ENCODE results near the gene CD3G. TPM values are rescaled to one million over a fixed set of nuclear protein-coding genes. Genes with fewer than 3 reads are reported as not detected.

CD3G gene
- total RNA-seq, 1 donor from 2014 or later, result 143 TPM

DNA sequence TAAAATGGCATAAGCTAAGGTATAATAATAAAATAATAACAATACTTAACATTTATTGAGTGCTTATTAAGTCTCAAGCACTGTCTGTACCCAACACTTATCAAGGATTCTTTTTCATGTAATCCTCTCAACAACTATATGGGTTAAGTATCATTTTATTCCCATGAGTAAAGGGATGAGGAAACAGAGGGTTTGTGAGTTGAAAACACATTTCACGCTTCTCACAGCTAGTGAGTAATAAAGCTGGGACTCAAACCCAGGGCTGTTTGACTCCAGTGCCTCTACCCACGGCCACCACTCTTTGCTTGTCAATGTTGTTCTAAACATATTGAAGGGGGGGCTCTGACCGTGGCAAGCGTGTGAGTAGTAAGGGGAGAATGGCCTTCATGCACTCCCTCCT lies 30.9 kb upstream of the CD3G start:
- peaks cover 4% of the 10 kb centered on the region for H3K9me3 Mint-ChIP-seq
- intact Hi-C loops (cut with micrococcal nuclease), result no loop called here
- no peak for DNase-seq
- H3K4me1 Mint-ChIP-seq, result peaks cover 76% of the 10 kb centered on the region
- H3K27me3 Mint-ChIP-seq, result no peaks in the 10 kb centered on the region
- H3K27ac Mint-ChIP-seq, result no peak overlapping the region
- peaks cover 76% of the 10 kb centered on the region for H3K36me3 Mint-ChIP-seq (ENCODE audit: low read depth)
- no peak overlapping the region for H3K4me3 Mint-ChIP-seq

DNA sequence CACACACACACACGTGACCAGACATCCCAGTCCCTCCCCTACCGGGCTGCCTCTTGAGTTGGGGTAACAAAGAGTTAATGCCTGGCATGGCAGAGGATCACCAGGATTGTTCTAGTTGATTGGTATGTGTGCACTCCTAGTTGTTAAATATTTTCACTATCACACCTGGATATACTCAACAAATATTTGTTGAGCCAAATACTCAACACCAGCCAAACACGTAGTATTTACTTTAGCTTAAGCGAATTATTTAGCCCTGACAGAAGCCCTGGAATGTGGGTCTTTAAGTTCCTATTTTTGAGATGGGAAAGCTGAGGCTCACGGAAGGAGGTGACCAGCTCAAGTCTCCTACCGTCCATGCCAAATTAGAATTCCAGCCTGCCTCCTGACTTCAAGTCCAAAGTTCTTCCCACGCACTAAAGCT lies 29.1 kb upstream of the CD3G start:
- Mint-ChIP-seq H3K4me3 (peak overlapping the region; percentile 71), H3K27me3 (no peaks in the 10 kb centered on the region), H3K27ac (peak overlapping the region; percentile 95), H3K9me3 (peaks cover 9% of the 10 kb centered on the region), H3K36me3 (ENCODE audit: low read depth) (peaks cover 67% of the 10 kb centered on the region), H3K4me1 (peaks cover 79% of the 10 kb centered on the region)
- intact Hi-C loops (cut with micrococcal nuclease), result no loop called here
- no peak for DNase-seq

DNA sequence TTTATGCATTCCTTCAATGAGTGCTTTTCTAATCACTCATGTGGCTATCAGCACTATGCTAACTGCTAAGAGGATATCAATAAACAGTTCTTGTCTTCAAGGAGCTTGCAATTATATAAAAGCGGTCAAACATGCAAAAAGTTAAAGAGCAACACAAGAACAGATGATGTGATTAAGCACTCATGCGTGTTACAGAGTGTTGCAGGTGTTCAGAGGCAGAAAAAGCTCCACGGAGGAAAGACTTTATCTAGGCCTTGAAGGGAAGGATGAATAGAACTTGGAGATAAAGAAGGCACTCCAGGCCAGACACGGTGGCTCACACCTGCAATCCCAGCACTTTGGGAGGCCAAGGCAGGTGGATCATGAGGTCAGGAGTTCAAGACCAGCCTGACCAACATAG lies 26.0 kb upstream of the CD3G start:
- no peak for DNase-seq
- Mint-ChIP-seq H3K4me1 (peaks cover 70% of the 10 kb centered on the region), H3K27ac (no peak overlapping the region), H3K9me3 (peaks cover 5% of the 10 kb centered on the region), H3K4me3 (no peak overlapping the region), H3K27me3 (no peaks in the 10 kb centered on the region), H3K36me3 (ENCODE audit: low read depth) (peaks cover 51% of the 10 kb centered on the region)
- intact Hi-C loops (cut with micrococcal nuclease), result no loop called here

DNA sequence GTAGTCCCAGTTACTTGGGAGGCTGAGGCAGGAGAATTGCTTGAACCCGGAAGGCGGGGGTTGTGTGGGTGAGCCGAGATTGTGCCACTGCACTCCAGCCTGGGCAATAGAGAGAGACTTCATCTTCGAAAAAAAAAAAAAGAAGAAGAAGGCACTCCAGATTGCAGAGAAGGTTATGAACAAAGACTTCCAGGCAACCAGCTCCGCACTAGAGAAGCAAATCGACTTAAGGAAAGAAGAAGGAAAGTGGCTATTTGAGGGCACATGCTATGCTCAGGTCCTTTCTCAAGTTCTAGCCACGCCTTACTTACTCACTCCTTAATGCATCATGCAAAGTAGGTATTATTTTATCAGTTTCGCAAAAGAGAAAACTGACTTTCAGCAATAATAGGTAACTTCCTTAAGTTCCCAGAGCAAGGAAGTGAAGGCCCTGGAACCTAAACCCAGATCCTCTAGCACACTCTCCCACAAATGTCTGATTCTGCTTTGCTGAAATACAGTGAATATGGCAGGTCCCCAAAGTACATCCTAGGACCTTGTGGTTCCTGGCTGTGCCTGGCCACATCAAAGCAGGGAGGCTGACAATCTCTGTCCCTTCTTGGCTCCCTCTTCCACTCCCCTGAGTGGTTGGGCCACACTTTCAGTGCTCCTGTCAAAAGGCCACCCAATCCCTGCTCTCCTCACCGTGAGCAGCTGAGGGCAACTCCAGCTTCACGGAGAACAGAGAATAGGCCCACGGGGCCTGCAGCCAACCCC lies 25.4 kb upstream of the CD3G start:
- intact Hi-C loops (cut with micrococcal nuclease), result no loop called here
- H3K27me3 Mint-ChIP-seq, result no peaks in the 10 kb centered on the region
- peak overlapping the region; percentile 2 for H3K27ac Mint-ChIP-seq
- peaks cover 5% of the 10 kb centered on the region for H3K9me3 Mint-ChIP-seq
- peaks cover 50% of the 10 kb centered on the region for H3K36me3 Mint-ChIP-seq (ENCODE audit: low read depth)
- peaks cover 65% of the 10 kb centered on the region for H3K4me1 Mint-ChIP-seq
- peak; percentile 67 for DNase-seq
- no peak overlapping the region for H3K4me3 Mint-ChIP-seq

DNA sequence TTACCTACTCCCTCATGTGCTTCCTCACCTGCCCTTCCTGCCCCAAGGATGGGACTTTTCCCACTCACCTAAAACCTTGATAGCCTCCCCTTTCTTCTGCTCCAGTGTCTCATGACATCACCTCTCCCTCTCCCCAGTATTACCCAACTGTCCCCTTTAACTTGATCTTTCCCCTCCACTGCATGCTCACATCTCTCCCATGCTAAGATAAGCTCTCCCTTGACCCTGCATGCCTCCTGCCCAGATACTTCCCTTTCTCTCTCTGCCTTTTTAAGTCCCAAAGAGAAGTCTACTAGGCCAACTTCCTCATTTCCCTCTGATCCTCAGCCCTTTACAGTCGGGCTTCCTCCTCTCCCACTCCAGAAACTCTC lies 24.8 kb upstream of the CD3G start:
- Mint-ChIP-seq H3K27me3 (no peaks in the 10 kb centered on the region), H3K9me3 (peaks cover 5% of the 10 kb centered on the region), H3K27ac (peak overlapping the region; percentile 10), H3K4me1 (peaks cover 59% of the 10 kb centered on the region), H3K4me3 (no peak overlapping the region), H3K36me3 (ENCODE audit: low read depth) (peaks cover 45% of the 10 kb centered on the region)
- intact Hi-C loops (cut with micrococcal nuclease), result no loop called here
- no peak for DNase-seq

DNA sequence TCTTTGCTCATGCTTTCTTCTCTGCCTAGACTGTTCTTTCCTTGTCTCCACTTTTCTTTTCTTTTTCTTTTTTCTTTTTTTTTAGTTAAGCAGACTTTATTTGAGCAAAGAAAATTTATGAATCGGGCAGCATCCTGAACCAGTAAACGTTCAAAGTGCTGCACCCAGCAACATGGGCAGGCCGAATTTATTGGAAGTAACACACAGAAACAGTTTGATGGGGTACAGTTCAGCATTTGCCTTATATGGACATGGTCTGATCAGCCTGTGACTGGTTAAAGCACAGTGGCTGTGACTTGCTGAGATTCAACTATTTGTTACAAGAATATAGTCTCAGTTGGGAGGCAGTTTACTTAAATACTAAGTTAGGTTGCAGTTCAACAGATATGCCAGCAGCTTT lies 23.6 kb upstream of the CD3G start:
- Mint-ChIP-seq H3K4me3 (no peak overlapping the region), H3K9me3 (peaks cover 5% of the 10 kb centered on the region), H3K27ac (peak overlapping the region; percentile 21), H3K4me1 (peaks cover 52% of the 10 kb centered on the region), H3K27me3 (no peaks in the 10 kb centered on the region), H3K36me3 (ENCODE audit: low read depth) (peaks cover 37% of the 10 kb centered on the region)
- no peak for DNase-seq
- intact Hi-C loops (cut with micrococcal nuclease), result no loop called here

DNA sequence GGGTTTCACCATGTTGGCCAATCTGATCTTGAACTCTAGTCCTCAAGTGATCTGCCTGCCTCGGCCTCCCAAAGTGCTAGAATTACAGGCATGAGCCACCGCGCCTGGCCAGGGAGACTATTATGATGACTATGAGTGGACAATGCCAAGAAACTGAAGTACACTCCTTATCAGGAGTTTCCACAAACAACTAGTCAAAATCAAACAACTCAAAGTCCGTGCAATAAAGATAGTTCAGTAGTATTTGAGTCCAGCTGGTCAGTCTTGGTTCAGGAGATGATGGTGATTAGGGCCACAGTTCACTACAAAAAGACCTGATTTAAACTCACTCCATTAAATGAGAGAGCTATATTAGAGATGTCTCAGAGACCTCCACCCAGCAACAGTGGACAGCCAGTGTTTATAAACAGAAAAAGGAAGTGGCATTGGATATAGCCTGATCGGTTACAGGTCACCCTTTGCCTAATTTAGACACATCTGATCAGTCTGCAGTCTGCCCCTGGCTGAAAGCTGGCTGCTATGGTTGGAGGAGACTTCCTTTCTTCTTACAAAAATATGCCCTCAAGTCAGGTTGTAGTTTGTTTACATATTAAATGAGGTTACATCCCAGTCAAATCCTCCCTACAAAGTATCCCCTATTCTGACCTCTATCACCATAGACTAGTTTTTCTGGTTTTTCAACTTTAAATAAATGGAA lies 22.6 kb upstream of the CD3G start:
- intact Hi-C loops (cut with micrococcal nuclease), result no loop called here
- peaks cover 42% of the 10 kb centered on the region for H3K4me1 Mint-ChIP-seq
- H3K9me3 Mint-ChIP-seq, result peaks cover 5% of the 10 kb centered on the region
- no peak overlapping the region for H3K27ac Mint-ChIP-seq
- H3K4me3 Mint-ChIP-seq, result no peak overlapping the region
- H3K27me3 Mint-ChIP-seq, result no peaks in the 10 kb centered on the region
- H3K36me3 Mint-ChIP-seq (ENCODE audit: low read depth), result peaks cover 28% of the 10 kb centered on the region
- DNase-seq, result no peak

DNA sequence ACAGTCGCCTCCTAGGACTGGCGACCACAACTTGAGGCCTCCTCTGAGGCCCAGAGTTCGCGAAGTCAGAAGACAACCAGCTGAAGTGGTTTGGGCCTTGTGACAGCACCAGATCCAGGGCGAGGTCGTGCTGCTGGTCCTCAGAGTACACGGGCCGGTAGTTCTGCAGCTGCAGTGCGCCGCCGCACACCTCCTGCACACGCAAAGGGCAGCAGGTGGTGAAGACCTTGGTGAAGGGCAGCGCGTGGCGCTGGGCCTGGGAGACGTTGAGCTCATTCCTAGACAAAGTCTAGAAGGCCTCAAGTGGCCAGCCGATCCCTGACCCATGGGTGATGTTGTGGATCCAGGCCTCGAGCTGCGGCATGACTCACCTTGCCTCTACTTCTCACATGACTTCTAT lies 21.4 kb upstream of the CD3G start:
- intact Hi-C loops (cut with micrococcal nuclease), result no loop called here
- H3K36me3 Mint-ChIP-seq (ENCODE audit: low read depth), result peaks cover 21% of the 10 kb centered on the region
- peaks cover 34% of the 10 kb centered on the region for H3K4me1 Mint-ChIP-seq
- no peak for DNase-seq
- H3K4me3 Mint-ChIP-seq, result no peak overlapping the region
- no peak overlapping the region for H3K27ac Mint-ChIP-seq
- H3K9me3 Mint-ChIP-seq, result peaks cover 5% of the 10 kb centered on the region
- H3K27me3 Mint-ChIP-seq, result no peaks in the 10 kb centered on the region

DNA sequence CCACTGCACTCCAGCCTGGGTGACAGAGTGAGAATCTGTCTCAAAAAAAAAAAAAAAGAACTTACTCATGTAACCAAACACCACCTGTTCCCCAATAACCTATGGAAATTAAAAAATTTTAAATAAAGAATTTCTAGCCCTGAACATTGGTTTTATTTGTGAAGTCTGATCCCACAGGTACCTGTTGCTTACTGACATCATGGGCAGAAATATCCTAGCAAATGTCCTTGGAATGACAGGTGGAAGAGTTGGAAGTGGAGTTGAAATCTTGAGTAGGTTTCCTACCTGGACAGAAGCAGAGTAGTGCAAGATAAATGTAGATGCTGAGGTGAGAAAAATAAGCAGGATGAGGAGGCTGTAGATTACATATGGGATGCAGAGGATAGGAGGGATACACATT lies 18.9 kb upstream of the CD3G start:
- intact Hi-C loops (cut with micrococcal nuclease), result no loop called here
- H3K36me3 Mint-ChIP-seq (ENCODE audit: low read depth), result peaks cover 19% of the 10 kb centered on the region
- H3K4me3 Mint-ChIP-seq, result no peak overlapping the region
- H3K27ac Mint-ChIP-seq, result no peak overlapping the region
- no peaks in the 10 kb centered on the region for H3K27me3 Mint-ChIP-seq
- no peaks in the 10 kb centered on the region for H3K9me3 Mint-ChIP-seq
- DNase-seq, result no peak
- peaks cover 14% of the 10 kb centered on the region for H3K4me1 Mint-ChIP-seq

DNA sequence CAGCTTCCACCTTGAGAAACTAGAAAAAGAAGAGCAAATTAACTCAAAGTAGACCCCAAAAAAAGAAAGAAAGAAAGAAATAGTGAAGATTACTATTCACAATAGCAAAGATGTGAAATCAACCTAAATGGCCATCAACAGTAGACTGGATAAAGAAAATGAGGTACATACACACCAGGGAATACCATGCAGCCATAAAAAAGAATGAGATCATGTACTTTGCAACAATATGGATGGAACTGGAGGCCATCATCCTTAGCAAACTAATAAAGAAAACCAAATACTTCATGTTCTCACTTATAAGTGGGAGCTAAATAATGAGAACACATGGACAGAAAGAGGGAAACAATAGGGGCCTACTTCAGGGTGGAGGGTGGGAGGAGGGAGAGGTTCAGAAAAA lies 15.4 kb upstream of the CD3G start:
- Mint-ChIP-seq H3K4me3 (no peak overlapping the region), H3K9me3 (no peaks in the 10 kb centered on the region), H3K27ac (no peak overlapping the region), H3K4me1 (peaks cover 6% of the 10 kb centered on the region), H3K27me3 (no peaks in the 10 kb centered on the region), H3K36me3 (ENCODE audit: low read depth) (peaks cover 9% of the 10 kb centered on the region)
- DNase-seq, result no peak
- intact Hi-C loops (cut with micrococcal nuclease), result no loop called here

DNA sequence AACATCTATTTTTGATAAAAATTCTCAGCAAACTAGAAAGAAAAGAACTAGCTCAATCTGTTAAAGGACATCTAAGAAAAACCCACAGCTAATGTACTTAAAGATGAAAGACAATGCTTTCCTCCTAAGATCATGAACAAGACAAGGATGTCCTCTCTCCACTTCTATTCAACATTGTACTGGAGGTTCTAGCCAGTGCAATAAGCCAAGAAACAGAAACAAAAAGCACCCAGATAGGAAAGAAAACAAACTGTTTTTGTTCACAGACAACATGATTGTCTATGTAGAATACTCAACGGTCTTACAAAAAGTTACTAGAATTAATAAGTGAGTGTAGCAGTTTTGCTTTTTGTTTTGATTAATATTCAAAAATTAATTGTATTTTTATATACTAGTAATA lies 9.4 kb upstream of the CD3G start:
- intact Hi-C loops (cut with micrococcal nuclease), result no loop called here
- H3K27ac Mint-ChIP-seq, result peak overlapping the region; percentile 78
- H3K27me3 Mint-ChIP-seq, result no peaks in the 10 kb centered on the region
- peaks cover 35% of the 10 kb centered on the region for H3K36me3 Mint-ChIP-seq (ENCODE audit: low read depth)
- H3K4me3 Mint-ChIP-seq, result peak overlapping the region; percentile 62
- peak; percentile 64 for DNase-seq
- no peaks in the 10 kb centered on the region for H3K9me3 Mint-ChIP-seq
- peaks cover 37% of the 10 kb centered on the region for H3K4me1 Mint-ChIP-seq

DNA sequence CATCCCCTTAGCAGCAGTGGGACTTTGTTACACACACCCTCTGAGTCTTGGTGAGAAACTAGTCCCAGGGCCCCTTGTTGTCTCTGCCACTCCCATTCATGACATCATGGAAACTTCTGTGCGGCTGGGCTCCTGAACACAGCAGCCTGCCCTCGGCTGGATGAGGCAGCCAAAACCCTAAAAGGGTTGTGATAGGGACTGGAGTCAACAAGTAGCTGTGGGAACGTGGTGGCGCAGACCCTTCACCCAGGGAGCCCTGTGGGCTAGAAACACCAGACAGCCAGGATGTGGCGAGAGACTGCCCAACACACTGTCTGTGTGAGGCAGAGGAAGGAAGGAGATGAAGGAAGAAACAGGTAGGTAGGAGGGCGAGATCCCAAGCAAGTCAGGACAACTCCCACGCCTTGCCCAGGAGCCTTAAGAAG lies 5.5 kb upstream of the CD3G start:
- peaks cover 65% of the 10 kb centered on the region for H3K4me1 Mint-ChIP-seq
- DNase-seq, result peak; percentile 97
- H3K4me3 Mint-ChIP-seq, result peak overlapping the region; percentile 90
- H3K27me3 Mint-ChIP-seq, result no peaks in the 10 kb centered on the region
- H3K9me3 Mint-ChIP-seq, result no peaks in the 10 kb centered on the region
- peaks cover 56% of the 10 kb centered on the region for H3K36me3 Mint-ChIP-seq (ENCODE audit: low read depth)
- peak overlapping the region; percentile 100 for H3K27ac Mint-ChIP-seq
- intact Hi-C loops (cut with micrococcal nuclease), result loop anchor here (1.0 kb wide), 1 partner anchor 32 kb away; no protein-coding TSS in a partner anchor

DNA sequence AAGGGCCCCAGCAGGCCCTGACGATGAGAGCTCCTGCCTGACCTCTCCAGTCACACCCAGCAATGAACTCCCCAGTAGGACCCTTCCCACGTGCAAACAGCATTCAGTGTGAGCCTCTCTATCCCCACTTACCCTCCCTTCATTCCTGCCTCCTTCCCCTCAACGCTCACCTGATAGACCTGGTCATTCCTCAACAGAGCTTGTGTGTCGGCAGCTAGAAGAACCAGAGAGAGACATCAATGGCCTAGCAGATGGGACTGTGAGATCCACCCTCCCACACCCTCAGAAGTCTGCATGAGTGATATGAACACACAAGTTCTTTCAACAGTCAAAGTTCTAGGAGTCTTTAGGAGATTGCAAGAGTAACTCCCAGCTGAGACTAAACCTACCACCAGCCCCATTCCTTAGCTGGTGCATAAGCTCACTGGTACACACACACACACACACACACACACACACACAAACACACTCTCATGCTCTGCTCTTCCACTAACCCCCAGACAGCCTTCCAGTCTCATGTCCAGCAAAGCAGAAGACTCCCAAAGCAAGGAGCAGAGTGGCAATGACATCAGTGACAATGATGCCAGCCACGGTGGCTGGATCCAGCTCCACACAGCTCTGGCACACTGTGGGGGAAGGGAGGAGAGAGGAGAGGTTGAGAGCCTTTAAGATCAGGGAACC lies 4.7 kb upstream of the CD3G start:
- intact Hi-C loops (cut with micrococcal nuclease), result no loop called here
- no peaks in the 10 kb centered on the region for H3K9me3 Mint-ChIP-seq
- H3K27me3 Mint-ChIP-seq, result no peaks in the 10 kb centered on the region
- peak overlapping the region; percentile 90 for H3K4me3 Mint-ChIP-seq
- peak overlapping the region; percentile 100 for H3K27ac Mint-ChIP-seq
- H3K4me1 Mint-ChIP-seq, result peaks cover 68% of the 10 kb centered on the region
- peak; percentile 78 for DNase-seq
- peaks cover 56% of the 10 kb centered on the region for H3K36me3 Mint-ChIP-seq (ENCODE audit: low read depth)

DNA sequence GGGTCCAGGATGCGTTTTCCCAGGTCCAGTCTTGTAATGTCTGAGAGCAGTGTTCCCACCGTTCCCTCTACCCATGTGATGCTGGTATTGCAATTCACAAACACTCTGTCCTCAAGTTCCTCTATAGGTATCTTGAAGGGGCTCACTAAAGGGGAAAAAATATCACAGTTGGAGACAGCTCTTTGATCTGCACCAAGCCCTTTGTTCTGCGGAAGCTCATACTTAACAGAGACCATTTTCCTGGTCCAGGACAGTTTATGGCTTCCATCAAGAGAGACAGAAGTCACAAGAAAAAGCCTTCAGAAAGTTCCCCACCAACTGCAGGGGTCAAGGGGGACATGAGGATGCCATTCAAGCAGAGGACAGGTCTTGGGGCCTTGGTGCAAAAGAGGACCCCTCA lies 3.7 kb upstream of the CD3G start:
- Mint-ChIP-seq H3K9me3 (no peaks in the 10 kb centered on the region), H3K27ac (peak overlapping the region; percentile 100), H3K27me3 (no peaks in the 10 kb centered on the region), H3K4me1 (peaks cover 66% of the 10 kb centered on the region), H3K4me3 (peak overlapping the region; percentile 90), H3K36me3 (ENCODE audit: low read depth) (peaks cover 54% of the 10 kb centered on the region)
- intact Hi-C loops (cut with micrococcal nuclease), result loop anchor here (2.0 to 10.0 kb wide), 4 partner anchors 94 to 526 kb away; partner anchors contain the start of gene KMT2A
- peak; percentile 65 for DNase-seq

Data from activated CD4-positive, alpha-beta T cell treated with anti-CD3 and anti-CD28 coated beads, Interleukin-2, amount 10 ng/mL, durations not matched to agents 24 days and 14 days (primary cell).